ENCODE data around the gene TELO2.

TELO2 gene

DNA sequence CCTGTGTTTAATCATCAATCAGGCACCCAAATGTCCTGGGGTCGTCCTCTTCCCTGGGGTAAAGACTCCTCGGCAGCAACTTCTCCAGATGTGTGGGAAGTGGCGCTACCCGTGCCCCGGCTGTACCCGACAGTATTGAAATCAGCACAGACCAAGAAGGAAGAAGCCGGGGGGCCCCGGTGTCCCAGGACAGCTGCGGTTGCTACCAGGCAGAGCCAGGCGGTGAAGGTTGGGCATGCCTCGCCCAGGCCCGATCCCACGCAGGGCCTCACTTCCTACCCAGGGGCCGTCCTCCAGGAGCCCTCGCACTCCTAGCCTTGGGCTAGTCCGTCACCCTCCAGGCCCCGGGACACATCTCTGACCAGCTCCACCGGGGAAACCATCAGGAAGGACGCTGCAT lies 39.8 kb upstream of the TELO2 start:
- TF ChIP-seq ZFX (IDR thresholded peaks at IDR 0.05; ENCODE audit: borderline replicate concordance): no peak
- TF ChIP-seq, protein P1, sequence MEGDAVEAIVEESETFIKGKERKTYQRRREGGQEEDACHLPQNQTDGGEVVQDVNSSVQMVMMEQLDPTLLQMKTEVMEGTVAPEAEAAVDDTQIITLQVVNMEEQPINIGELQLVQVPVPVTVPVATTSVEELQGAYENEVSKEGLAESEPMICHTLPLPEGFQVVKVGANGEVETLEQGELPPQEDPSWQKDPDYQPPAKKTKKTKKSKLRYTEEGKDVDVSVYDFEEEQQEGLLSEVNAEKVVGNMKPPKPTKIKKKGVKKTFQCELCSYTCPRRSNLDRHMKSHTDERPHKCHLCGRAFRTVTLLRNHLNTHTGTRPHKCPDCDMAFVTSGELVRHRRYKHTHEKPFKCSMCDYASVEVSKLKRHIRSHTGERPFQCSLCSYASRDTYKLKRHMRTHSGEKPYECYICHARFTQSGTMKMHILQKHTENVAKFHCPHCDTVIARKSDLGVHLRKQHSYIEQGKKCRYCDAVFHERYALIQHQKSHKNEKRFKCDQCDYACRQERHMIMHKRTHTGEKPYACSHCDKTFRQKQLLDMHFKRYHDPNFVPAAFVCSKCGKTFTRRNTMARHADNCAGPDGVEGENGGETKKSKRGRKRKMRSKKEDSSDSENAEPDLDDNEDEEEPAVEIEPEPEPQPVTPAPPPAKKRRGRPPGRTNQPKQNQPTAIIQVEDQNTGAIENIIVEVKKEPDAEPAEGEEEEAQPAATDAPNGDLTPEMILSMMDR (IDR thresholded peaks at IDR 0.05): no peak
- H3K27ac ChIP-seq: no peak overlapping the region

GRCh38 chr16:1454561-1454960 lies 38.6 kb upstream of the TELO2 start:
- no peak overlapping the region for H3K27ac ChIP-seq
- no peak for TF ChIP-seq ZFX (IDR thresholded peaks at IDR 0.05; ENCODE audit: borderline replicate concordance)

GRCh38 chr16:1455190-1456171 lies 37.7 kb upstream of the TELO2 start:
- TF ChIP-seq, protein P1 (IDR thresholded peaks at IDR 0.05): no peak
- no peak for TF ChIP-seq ZFX (IDR thresholded peaks at IDR 0.05; ENCODE audit: borderline replicate concordance)
- no peak overlapping the region for H3K27ac ChIP-seq

- no peak overlapping the region for H3K27ac ChIP-seq
- TF ChIP-seq, protein P1 (IDR thresholded peaks at IDR 0.05): no peak
- TF ChIP-seq ZFX (IDR thresholded peaks at IDR 0.05; ENCODE audit: borderline replicate concordance): no peak
Measured at GRCh38 chr16:1456951-1457350, 36.2 kb upstream of the TELO2 start.

DNA sequence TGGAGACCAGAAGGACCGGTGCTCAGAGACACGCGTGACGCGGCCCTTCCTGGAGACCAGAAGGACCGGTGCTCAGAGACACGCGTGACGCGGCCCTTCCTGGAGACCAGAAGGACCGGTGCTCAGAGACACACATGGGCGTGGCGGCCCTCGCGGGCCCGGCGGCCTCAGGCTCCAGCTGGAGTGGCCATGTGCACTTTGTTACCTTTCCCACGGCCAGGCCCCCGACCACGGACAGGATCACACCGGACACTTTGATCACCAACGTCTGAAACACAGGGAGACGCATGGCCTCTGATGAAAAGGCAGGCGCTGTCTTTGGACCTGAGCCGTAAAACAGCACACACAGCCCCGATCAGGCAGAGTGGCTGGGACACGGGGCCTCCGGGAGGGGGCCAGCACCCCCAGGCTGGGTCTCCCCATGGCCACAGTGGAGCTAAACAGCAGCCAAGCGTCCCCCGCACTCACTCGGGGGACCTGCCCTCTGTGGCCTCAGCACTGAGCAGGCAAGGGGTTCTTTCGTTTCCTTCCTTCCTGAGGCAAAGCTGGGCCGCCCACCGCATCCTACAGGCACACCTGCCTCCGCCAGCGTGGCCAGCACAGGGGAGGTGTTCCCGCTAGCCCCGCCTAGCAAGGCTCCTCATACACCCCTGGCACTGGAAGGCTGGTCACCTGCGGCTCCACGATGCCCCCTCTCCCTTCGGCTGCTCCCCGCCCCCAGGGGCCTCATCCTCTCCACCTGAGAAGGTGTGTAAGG lies 35.5 kb upstream of the TELO2 start:
- H3K27ac ChIP-seq: no peak overlapping the region
- TF ChIP-seq, protein P1 (IDR thresholded peaks at IDR 0.05): no peak
- no peak for TF ChIP-seq ZFX (IDR thresholded peaks at IDR 0.05; ENCODE audit: borderline replicate concordance)

GRCh38 chr16:1458336-1458976 lies 34.7 kb upstream of the TELO2 start:
- TF ChIP-seq ZFX (IDR thresholded peaks at IDR 0.05; ENCODE audit: borderline replicate concordance): no peak
- TF ChIP-seq, protein P1 (IDR thresholded peaks at IDR 0.05): no peak
- H3K27ac ChIP-seq: no peak overlapping the region

GRCh38 chr16:1458977-1459341 lies 34.2 kb upstream of the TELO2 start:
- no peak for TF ChIP-seq ZFX (IDR thresholded peaks at IDR 0.05; ENCODE audit: borderline replicate concordance)
- TF ChIP-seq, protein P1 (IDR thresholded peaks at IDR 0.05): no peak
- H3K27ac ChIP-seq: no peak overlapping the region
